HFFc6 (cell line): ENCODE results near the gene TLE4. TPM values are rescaled to one million over a fixed set of nuclear protein-coding genes. Genes with fewer than 3 reads are reported as not detected.

Source experiments
- DNase-seq: peaks from one replicate; pipeline ENCODE4 v3.0.0-alpha.2; 2018
- H3K27ac Mint-ChIP-seq: 2 replicates; pipeline ENCODE4 v1.8.0; 2020; ENCODE audit warnings: mild to moderate bottlenecking, mixed read lengths
- H3K27me3 Mint-ChIP-seq: 2 replicates; pipeline ENCODE4 v1.8.0; 2021; ENCODE audit warnings: mild to moderate bottlenecking, moderate library complexity, mixed read lengths; ENCODE audit not compliant: insufficient read depth
- H3K36me3 Mint-ChIP-seq: 2 replicates; pipeline ENCODE4 v1.8.0; 2021; ENCODE audit warnings: low read depth, mixed read lengths
- H3K4me1 Mint-ChIP-seq: 2 replicates; pipeline ENCODE4 v1.8.0; 2020; ENCODE audit warnings: low read depth, mixed read lengths
- H3K4me3 Mint-ChIP-seq: 2 replicates; pipeline ENCODE4 v1.8.0; 2020; ENCODE audit warnings: mild to moderate bottlenecking, moderate library complexity, mixed read lengths
- H3K9me3 Mint-ChIP-seq: 2 replicates; pipeline ENCODE4 v1.8.0; 2020; ENCODE audit warnings: mild to moderate bottlenecking, mixed read lengths
- CTCF ChIP-seq: fragments of 200-600 bp; sonication (generic); IDR thresholded peaks from 2 replicates; pipeline ENCODE4 v1.5.0; 2021; ENCODE audit warnings: antibody characterized with exemption, mild to moderate bottlenecking
- total RNA-seq, 6 experiments: library from RNA; stranded (reverse); fragmentation: NEBNext Ultra II Directional; extraction: Animal tissue kit (Norgen Biotek cat#: 25700); gene quantifications; 2 replicates in 1 of 6; 3 replicates in 5 of 6; pipeline ENCODE4 v1.2.3, GENCODE V29; 2021

TLE4 gene
- total RNA-seq, 6 experiments from 2014 or later, result 126 to 186 (median 139) TPM

- H3K4me3 Mint-ChIP-seq, result peak overlapping the region; percentile 49
- TF ChIP-seq CTCF, result no peak
- peaks cover 74% of the 10 kb centered on the region for H3K36me3 Mint-ChIP-seq
- peaks cover 31% of the 10 kb centered on the region for H3K27me3 Mint-ChIP-seq
- H3K9me3 Mint-ChIP-seq, result no peaks in the 10 kb centered on the region
- DNase-seq, result no peak
- peak overlapping the region; percentile 54 for H3K27ac Mint-ChIP-seq
- peaks cover 87% of the 10 kb centered on the region for H3K4me1 Mint-ChIP-seq
Measured at GRCh38 chr9:79670269-79670961, 98.7 kb downstream of the TLE4 start.

GRCh38 chr9:79671558-79671957 lies 99.8 kb downstream of the TLE4 start:
- H3K27ac Mint-ChIP-seq, result peak overlapping the region; percentile 56

GRCh38 chr9:79672236-79672635 lies 100.5 kb downstream of the TLE4 start:
- peak overlapping the region; percentile 21; the same call in 1 of the 2 replicates for H3K27ac Mint-ChIP-seq
- no peak overlapping the region for H3K4me3 Mint-ChIP-seq
- H3K9me3 Mint-ChIP-seq, result no peaks in the 10 kb centered on the region
- H3K27me3 Mint-ChIP-seq, result peaks cover 25% of the 10 kb centered on the region
- no peak for TF ChIP-seq CTCF
- peaks cover 79% of the 10 kb centered on the region for H3K4me1 Mint-ChIP-seq
- no peak for DNase-seq
- H3K36me3 Mint-ChIP-seq, result peaks cover 79% of the 10 kb centered on the region

More at GRCh38 chr9:79671558-79671957, 99.8 kb downstream of the TLE4 start:
- no peak for DNase-seq
- H3K4me3 Mint-ChIP-seq, result peak overlapping the region; percentile 24; the same call in 1 of the 2 replicates
- peaks cover 25% of the 10 kb centered on the region for H3K27me3 Mint-ChIP-seq
- TF ChIP-seq CTCF, result no peak
- peaks cover 74% of the 10 kb centered on the region for H3K36me3 Mint-ChIP-seq
- H3K9me3 Mint-ChIP-seq, result no peaks in the 10 kb centered on the region
- peaks cover 78% of the 10 kb centered on the region for H3K4me1 Mint-ChIP-seq

- H3K27ac Mint-ChIP-seq, result 0 out of 2 replicates have a peak overlapping the region, but pooled peaks have one; percentile 21
- H3K27me3 Mint-ChIP-seq, result peaks cover 25% of the 10 kb centered on the region
- peaks cover 79% of the 10 kb centered on the region for H3K36me3 Mint-ChIP-seq
- peak overlapping the region; percentile 26; the same call in 1 of the 2 replicates for H3K4me3 Mint-ChIP-seq
- TF ChIP-seq CTCF, result no peak
- DNase-seq, result no peak
- peaks cover 76% of the 10 kb centered on the region for H3K4me1 Mint-ChIP-seq
- no peaks in the 10 kb centered on the region for H3K9me3 Mint-ChIP-seq
Measured at GRCh38 chr9:79672891-79673290, 101.1 kb downstream of the TLE4 start.

GRCh38 chr9:79673614-79674013 lies 101.8 kb downstream of the TLE4 start:
- peaks cover 25% of the 10 kb centered on the region for H3K27me3 Mint-ChIP-seq
- no peak for DNase-seq
- peaks cover 69% of the 10 kb centered on the region for H3K4me1 Mint-ChIP-seq
- peak overlapping the region; percentile 16; the same call in 1 of the 2 replicates for H3K27ac Mint-ChIP-seq
- H3K9me3 Mint-ChIP-seq, result no peaks in the 10 kb centered on the region
- H3K36me3 Mint-ChIP-seq, result peaks cover 79% of the 10 kb centered on the region
- TF ChIP-seq CTCF, result no peak
- H3K4me3 Mint-ChIP-seq, result no peak overlapping the region; the same call in 1 of the 2 replicates
